BLaER1 treated with 17β-estradiol and CSF1 and Interleukin-3, amounts not matched to agents 10 nM and 100 nM (cell line): ENCODE data around the gene RELN.

Source experiments
- H3K27ac ChIP-seq, 11 experiments: shearing (Covaris generic); formaldehyde crosslinking; 2 replicates each; pipeline ENCODE4 v1.8.1; 2022
- H3K27me3 ChIP-seq, 11 experiments: shearing (Covaris generic); formaldehyde crosslinking; 2 replicates each; pipeline ENCODE4 v1.8.1; 2022
- H3K36me3 ChIP-seq, 11 experiments: shearing (Covaris generic); formaldehyde crosslinking; 2 replicates each; pipeline ENCODE4 v1.8.1; 2022
- H3K4me1 ChIP-seq, 10 experiments: shearing (Covaris generic); formaldehyde crosslinking; 2 replicates each; pipeline ENCODE4 v1.8.1; 2022
- H3K4me2 ChIP-seq, 11 experiments: shearing (Covaris generic); formaldehyde crosslinking; 2 replicates each; pipeline ENCODE4 v1.8.1; 2022
- H3K4me3 ChIP-seq, 10 experiments: shearing (Covaris generic); formaldehyde crosslinking; 2 replicates each; pipeline ENCODE4 v1.8.1; 2022
- H3K9ac ChIP-seq, 11 experiments: shearing (Covaris generic); formaldehyde crosslinking; 2 replicates each; pipeline ENCODE4 v1.8.1; 2022
- H3K9me3 ChIP-seq, 11 experiments: shearing (Covaris generic); formaldehyde crosslinking; replicated peaks in 1 of 11; 2 replicates each; pipeline ENCODE4 v1.8.1; 2022
- H4K20me1 ChIP-seq, 11 experiments: shearing (Covaris generic); formaldehyde crosslinking; 2 replicates each; pipeline ENCODE4 v1.8.1; 2022
- Cebpa-rat ChIP-seq, 11 experiments: shearing (Covaris generic); IDR thresholded peaks; 2 replicates each; pipeline ENCODE4 v1.8.1; 2022

The RELN gene

GRCh38 chr7:103813970-103814369, 175.5 kb downstream of the RELN start:
- Histone ChIP-seq H3K27me3 (no peaks in the 10 kb centered on the region), H3K4me1 (no peaks in the 10 kb centered on the region), H3K4me3 (no peak overlapping the region), H3K27ac (no peak overlapping the region), H3K4me2 (no peak overlapping the region), H3K9ac (no peak overlapping the region), H4K20me1 (no peaks in the 10 kb centered on the region), H3K9me3 (no peaks in the 10 kb centered on the region), H3K36me3 (no peaks in the 10 kb centered on the region)
- TF ChIP-seq Cebpa-rat (IDR thresholded peaks at IDR 0.05), result no peak

- no peak overlapping the region for H3K27ac ChIP-seq
- H3K27me3 ChIP-seq, result no peaks in the 10 kb centered on the region
- no peak overlapping the region for H3K4me3 ChIP-seq
- no peaks in the 10 kb centered on the region for H4K20me1 ChIP-seq
- H3K4me1 ChIP-seq, result no peaks in the 10 kb centered on the region
- H3K4me2 ChIP-seq, result no peak overlapping the region
- no peak overlapping the region for H3K9ac ChIP-seq
- no peak for TF ChIP-seq Cebpa-rat (IDR thresholded peaks at IDR 0.05)
- no peaks in the 10 kb centered on the region; a peak in 1 of 22 replicates for H3K9me3 ChIP-seq
- no peaks in the 10 kb centered on the region for H3K36me3 ChIP-seq
Observed at GRCh38 chr7:103811997-103812396, 177.5 kb downstream of the RELN start.

GRCh38 chr7:103811290-103811689, 178.2 kb downstream of the RELN start:
- no peak for TF ChIP-seq Cebpa-rat (IDR thresholded peaks at IDR 0.05)
- no peak overlapping the region for H3K4me2 ChIP-seq

GRCh38 chr7:103810112-103810744, 179.2 kb downstream of the RELN start:
- no peak overlapping the region for H3K27ac ChIP-seq
- H3K4me3 ChIP-seq, result no peak overlapping the region
- no peak for TF ChIP-seq Cebpa-rat (IDR thresholded peaks at IDR 0.05)
- H3K4me1 ChIP-seq, result no peaks in the 10 kb centered on the region
- no peaks in the 10 kb centered on the region; a peak in 1 of 22 replicates for H3K9me3 ChIP-seq
- H3K27me3 ChIP-seq, result no peaks in the 10 kb centered on the region
- no peaks in the 10 kb centered on the region for H4K20me1 ChIP-seq
- no peaks in the 10 kb centered on the region for H3K36me3 ChIP-seq
- no peak overlapping the region for H3K9ac ChIP-seq
- H3K4me2 ChIP-seq, result no peak overlapping the region

More at GRCh38 chr7:103811290-103811689, 178.2 kb downstream of the RELN start:
- Histone ChIP-seq H3K36me3 (no peaks in the 10 kb centered on the region), H3K27ac (no peak overlapping the region), H3K9ac (no peak overlapping the region), H4K20me1 (no peaks in the 10 kb centered on the region), H3K4me1 (no peaks in the 10 kb centered on the region), H3K27me3 (no peaks in the 10 kb centered on the region), H3K9me3 (no peaks in the 10 kb centered on the region; a peak in 1 of 22 replicates), H3K4me3 (no peak overlapping the region)

- Histone ChIP-seq H4K20me1 (no peaks in the 10 kb centered on the region), H3K9ac (no peak overlapping the region), H3K9me3 (no peaks in the 10 kb centered on the region; a peak in 1 of 22 replicates), H3K4me2 (no peak overlapping the region), H3K36me3 (no peaks in the 10 kb centered on the region), H3K27ac (no peak overlapping the region), H3K4me3 (no peak overlapping the region), H3K27me3 (no peaks in the 10 kb centered on the region), H3K4me1 (no peaks in the 10 kb centered on the region)
- TF ChIP-seq Cebpa-rat (IDR thresholded peaks at IDR 0.05), result no peak
Observed at GRCh38 chr7:103809229-103809994, 180.0 kb downstream of the RELN start.

- no peaks in the 10 kb centered on the region for H3K36me3 ChIP-seq
- H3K4me1 ChIP-seq, result no peaks in the 10 kb centered on the region
- H3K27me3 ChIP-seq, result no peaks in the 10 kb centered on the region
- H3K9ac ChIP-seq, result no peak overlapping the region
- no peaks in the 10 kb centered on the region; a peak in 1 of 22 replicates for H3K9me3 ChIP-seq
- H3K4me2 ChIP-seq, result no peak overlapping the region
- no peak overlapping the region for H3K27ac ChIP-seq
- no peaks in the 10 kb centered on the region for H4K20me1 ChIP-seq
- H3K4me3 ChIP-seq, result no peak overlapping the region
- TF ChIP-seq Cebpa-rat (IDR thresholded peaks at IDR 0.05), result no peak
Observed at GRCh38 chr7:103805346-103805745, 184.1 kb downstream of the RELN start.

- Histone ChIP-seq H3K36me3 (no peaks in the 10 kb centered on the region), H3K4me1 (no peaks in the 10 kb centered on the region), H3K4me3 (no peak overlapping the region), H3K27ac (no peak overlapping the region), H4K20me1 (no peaks in the 10 kb centered on the region), H3K9me3 (no peaks in the 10 kb centered on the region; a peak in 1 of 22 replicates), H3K27me3 (no peaks in the 10 kb centered on the region), H3K9ac (no peak overlapping the region), H3K4me2 (no peak overlapping the region)
- TF ChIP-seq Cebpa-rat (IDR thresholded peaks at IDR 0.05), result no peak
Observed at GRCh38 chr7:103803631-103804030, 185.8 kb downstream of the RELN start.

GRCh38 chr7:103799298-103799697, 190.2 kb downstream of the RELN start:
- H3K4me1 ChIP-seq, result no peaks in the 10 kb centered on the region
- H3K36me3 ChIP-seq, result no peaks in the 10 kb centered on the region
- H3K4me3 ChIP-seq, result no peak overlapping the region
- no peaks in the 10 kb centered on the region for H4K20me1 ChIP-seq
- H3K9me3 ChIP-seq, result no peaks in the 10 kb centered on the region
- H3K4me2 ChIP-seq, result no peak overlapping the region
- H3K27me3 ChIP-seq, result no peaks in the 10 kb centered on the region
- TF ChIP-seq Cebpa-rat (IDR thresholded peaks at IDR 0.05), result no peak
- H3K27ac ChIP-seq, result no peak overlapping the region
- no peak overlapping the region for H3K9ac ChIP-seq

GRCh38 chr7:103797647-103798307, 191.7 kb downstream of the RELN start:
- Histone ChIP-seq H3K4me2 (no peak overlapping the region), H3K9ac (no peak overlapping the region), H3K36me3 (no peaks in the 10 kb centered on the region), H3K9me3 (no peaks in the 10 kb centered on the region), H3K27me3 (no peaks in the 10 kb centered on the region), H4K20me1 (no peaks in the 10 kb centered on the region), H3K27ac (no peak overlapping the region), H3K4me1 (no peaks in the 10 kb centered on the region), H3K4me3 (no peak overlapping the region)
- TF ChIP-seq Cebpa-rat (IDR thresholded peaks at IDR 0.05), result no peak
